GM12874 (cell line): ENCODE results near the gene SYT15.

Experiments
- TF ChIP-seq, protein P1 (sequence below): IDR thresholded peaks from 2 replicates; pipeline ENCODE4 v1.5.1; 2011; ENCODE audit warnings: low read depth, mild to moderate bottlenecking, control low read depth, low read length, moderate library complexity; ENCODE audit not compliant: insufficient read depth

The SYT15 gene

DNA sequence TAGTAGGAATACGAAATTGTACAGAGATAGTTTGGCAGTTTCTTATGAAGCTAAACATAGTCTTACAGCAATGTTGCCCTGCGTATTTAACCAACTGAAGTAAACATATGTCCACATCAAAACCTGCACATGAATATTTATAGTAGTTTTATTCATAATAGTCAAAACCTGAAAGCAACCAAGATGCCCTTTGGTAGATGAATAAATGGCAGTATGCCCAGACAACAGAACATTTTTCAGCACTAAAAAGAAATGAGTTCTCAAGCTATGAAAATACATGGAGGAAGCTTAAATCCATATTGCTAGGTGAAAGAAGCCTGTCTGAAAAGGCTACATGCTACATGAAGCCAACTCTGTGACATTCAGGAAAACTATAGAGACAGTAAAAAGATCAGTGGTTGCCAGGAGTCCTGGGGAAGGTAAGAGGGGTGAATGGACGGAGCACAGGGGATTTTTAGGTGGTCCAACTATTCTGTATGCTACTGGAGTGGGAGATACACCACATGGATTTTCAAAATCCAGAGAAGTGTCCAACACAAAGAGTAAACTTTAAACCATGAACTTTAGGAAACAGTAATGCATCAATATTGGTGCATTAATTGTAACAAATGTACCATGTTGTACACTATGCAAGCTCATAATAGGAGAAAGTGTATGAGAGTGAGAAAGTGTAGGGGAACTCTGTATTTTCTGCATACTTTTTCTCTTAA, 40.1 kb upstream of the SYT15 start:
- TF ChIP-seq, protein P1, sequence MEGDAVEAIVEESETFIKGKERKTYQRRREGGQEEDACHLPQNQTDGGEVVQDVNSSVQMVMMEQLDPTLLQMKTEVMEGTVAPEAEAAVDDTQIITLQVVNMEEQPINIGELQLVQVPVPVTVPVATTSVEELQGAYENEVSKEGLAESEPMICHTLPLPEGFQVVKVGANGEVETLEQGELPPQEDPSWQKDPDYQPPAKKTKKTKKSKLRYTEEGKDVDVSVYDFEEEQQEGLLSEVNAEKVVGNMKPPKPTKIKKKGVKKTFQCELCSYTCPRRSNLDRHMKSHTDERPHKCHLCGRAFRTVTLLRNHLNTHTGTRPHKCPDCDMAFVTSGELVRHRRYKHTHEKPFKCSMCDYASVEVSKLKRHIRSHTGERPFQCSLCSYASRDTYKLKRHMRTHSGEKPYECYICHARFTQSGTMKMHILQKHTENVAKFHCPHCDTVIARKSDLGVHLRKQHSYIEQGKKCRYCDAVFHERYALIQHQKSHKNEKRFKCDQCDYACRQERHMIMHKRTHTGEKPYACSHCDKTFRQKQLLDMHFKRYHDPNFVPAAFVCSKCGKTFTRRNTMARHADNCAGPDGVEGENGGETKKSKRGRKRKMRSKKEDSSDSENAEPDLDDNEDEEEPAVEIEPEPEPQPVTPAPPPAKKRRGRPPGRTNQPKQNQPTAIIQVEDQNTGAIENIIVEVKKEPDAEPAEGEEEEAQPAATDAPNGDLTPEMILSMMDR = no peak

DNA sequence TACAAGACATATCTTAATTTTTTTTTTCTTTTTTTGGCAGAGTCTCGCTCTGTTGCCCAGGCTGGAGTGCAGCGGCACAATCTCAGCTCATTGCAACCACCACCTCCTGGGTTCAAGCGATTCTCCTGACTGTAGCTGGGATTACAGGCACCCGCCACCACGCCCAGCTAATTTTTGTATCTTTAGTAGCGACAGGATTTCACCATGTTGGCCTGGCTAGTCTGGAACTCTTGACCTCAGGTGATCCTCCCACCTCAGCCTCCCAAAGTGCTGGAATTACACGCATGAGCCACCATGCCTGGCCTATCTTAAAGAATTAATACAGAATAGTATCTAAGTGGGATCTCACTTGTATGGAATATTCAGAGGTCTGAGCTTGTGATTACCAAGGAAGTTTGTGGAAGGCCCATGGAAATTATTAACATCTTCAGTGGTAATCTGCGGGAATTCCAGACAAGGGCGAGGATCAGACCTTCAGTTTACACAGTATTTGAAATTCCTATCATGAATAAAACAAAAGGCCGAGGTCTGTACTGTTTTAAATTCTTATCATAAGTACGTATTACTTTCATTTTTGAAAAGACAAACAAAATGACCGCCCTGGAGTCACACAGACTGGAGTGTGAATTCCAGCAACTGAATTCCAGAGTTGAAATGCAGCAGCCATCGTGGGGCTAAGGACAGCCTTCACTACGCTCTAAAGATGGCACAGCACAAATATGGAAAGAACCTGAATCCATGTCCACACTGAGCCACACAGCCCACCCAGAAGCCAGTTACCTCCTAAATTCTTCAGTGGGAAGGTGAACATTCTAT, 39.1 kb upstream of the SYT15 start:
- TF ChIP-seq, protein P1 = no peak

DNA sequence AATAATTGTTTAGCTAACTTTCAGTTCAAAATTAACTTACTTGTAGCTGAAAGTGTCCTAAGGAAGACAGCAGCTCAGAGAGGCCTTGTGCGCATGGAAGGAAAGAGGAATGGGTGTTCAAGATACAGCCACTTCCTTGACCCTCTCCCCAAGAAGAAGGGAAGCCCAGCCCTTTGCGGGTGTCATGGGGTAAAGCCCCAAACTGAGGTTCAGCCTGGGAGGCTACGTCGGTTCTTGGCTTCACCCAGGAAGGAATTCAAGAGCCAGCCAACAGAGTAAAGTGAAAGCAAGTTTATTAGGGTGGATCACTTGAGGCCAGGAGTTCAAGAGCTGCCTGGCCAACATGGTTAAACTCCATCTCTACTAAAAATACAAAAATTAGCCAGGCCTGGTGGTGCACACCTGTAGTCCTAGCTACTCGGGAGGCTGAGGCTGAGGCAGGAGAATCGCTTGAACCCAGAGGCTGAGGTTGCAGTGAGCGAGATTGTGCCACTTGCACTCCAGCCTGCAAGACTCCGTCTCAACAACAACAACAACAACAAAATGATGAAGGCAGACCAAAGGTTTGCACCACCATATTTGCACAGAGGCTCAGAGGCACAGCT, 38.4 kb upstream of the SYT15 start:
- TF ChIP-seq, protein P1 = no peak

DNA sequence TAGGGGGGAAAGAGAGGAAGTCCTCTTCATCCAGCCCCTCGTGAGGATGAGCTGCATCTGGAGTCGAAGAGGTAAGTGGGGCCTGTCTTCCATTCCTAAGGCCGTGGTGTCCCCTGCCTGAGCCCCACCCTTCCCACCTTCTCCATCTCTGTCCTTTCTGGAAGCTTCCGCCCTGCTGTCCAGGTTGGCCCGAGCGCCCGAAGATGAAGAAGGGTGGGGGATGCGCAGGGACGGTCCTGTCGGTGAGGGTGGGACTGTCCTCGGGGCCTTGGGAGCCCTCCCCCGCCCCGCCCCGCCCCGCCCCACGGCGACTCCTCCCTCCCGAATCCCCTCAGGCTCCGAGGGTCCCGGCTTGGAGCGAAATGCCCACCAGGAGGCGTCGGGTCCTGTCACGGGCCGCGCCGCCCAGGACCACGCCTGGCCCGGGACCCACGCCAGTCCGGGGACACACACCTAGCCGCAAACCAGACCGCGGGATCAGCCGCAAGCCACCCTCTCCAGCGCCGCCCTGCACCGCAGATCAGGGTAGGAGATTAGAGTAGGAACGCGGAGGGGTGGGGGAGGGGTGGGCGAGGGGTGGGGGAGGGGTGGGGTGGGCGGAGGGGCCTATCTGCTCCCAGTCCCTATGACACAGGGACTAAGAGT, 37.8 kb upstream of the SYT15 start:
- TF ChIP-seq, protein P1 = no peak

DNA sequence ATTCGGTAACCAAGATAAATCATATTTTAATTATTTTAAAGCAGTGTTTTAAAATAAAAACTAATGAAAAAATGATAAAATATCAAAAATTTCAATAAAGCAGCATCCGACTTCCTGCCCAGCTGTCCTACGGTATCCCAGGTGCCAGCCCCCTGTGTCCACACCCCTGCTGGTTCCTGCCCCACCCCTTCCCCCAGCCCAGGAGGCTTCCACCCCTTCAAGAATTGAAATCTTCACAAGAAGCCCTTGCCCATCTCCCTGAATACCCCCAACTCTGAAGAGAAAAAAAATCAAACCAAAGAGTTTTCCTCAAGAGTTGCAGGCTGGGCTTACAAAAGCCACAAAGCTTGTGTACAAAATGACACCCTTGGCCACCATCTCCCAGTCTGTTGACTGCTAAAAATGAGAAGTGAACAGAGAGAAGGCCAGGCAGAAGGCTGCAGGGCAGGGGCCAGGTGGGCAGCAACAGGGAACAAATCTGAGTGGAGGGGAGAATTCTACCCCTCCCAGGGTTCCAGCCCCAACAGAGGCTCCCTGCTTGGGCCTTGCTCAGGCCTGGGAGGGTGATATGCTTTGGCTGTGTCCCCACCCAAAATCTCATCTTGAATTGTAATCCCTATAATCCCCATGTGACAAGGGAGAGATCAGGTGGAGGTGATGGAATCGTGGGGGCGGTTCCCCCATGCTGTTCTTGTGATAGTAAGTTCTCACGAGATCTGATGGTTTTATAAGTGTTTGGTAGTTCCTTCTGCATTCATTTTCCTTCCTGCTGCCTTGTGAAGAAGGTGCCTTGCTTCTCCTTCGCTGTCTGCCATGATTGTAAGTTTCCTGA, 37.0 kb upstream of the SYT15 start:
- TF ChIP-seq, protein P1 = no peak

DNA sequence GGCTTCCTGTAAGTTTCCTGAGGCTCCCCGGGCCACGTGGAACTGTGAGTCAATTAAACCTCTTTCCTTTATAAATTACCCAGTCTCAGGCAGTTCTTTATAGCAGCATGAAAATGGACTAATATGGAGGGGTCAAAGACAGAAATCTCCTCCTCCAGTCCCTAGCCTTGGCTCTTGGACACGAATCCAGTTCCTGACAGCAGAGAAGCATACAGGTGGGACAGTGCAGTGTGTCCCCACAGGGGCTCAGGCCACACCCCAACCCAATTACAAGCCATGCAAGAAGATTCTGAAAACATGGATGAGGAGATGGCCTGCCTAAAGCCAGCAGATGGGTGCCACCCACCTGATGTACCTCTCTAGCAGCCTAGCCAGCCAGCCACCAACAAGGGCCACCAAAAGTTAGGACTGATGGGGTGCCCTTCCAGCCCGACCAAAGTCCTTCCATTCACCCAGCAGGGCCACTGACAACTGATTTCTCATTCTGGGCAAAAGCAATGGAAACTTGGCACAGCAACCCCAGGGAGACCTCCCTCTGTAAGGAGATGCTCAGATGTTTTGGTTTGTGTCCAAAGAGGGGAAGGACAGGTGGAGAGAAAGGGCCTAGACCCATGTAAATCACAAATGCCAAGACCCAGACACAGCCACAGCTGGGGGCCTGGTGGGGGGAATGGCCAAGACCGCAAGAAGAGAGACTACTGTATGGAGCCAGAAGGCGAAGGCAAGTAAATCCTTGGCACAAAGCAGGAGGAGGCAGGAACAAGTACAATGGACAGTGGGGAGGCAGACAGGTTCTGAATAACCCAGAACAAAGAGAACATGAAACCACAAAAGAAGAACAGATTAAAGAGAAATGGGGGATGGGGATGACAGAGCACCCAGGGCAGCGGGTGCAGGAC, 36.1 kb upstream of the SYT15 start:
- TF ChIP-seq, protein P1 = no peak
